Tibial nerve (tissue), 4 donors: ENCODE measurements around the gene INPP1.

Experiments
- EP300 ChIP-seq, 2 donors: sonication (generic); formaldehyde crosslinking; IDR thresholded peaks; one replicate each; pipeline ENCODE4 v1.6.1; 2017; ENCODE audit warnings: antibody characterized with exemption in 2 of 2, mild to moderate bottlenecking in 1 of 2
- POLR2A ChIP-seq, 2 donors: fragments of 450-650 bp; IDR thresholded peaks; one replicate each; pipeline ENCODE4 v1.6.1; 2017; ENCODE audit warnings: antibody characterized with exemption in 2 of 2, mild to moderate bottlenecking in 2 of 2, moderate library complexity in 2 of 2
- TF ChIP-seq, protein P1 (sequence below), 5 experiments: fragments of 200-600 bp in 3 of 5; fragments of 450-650 bp in 2 of 5; sonication (generic) in 3 of 5; IDR thresholded peaks; one replicate each; pipeline ENCODE4 v1.5.1; 2016 to 2019; ENCODE audit warnings: antibody characterized with exemption in 5 of 5, mild to moderate bottlenecking in 3 of 5, moderate library complexity in 2 of 5

DNA sequence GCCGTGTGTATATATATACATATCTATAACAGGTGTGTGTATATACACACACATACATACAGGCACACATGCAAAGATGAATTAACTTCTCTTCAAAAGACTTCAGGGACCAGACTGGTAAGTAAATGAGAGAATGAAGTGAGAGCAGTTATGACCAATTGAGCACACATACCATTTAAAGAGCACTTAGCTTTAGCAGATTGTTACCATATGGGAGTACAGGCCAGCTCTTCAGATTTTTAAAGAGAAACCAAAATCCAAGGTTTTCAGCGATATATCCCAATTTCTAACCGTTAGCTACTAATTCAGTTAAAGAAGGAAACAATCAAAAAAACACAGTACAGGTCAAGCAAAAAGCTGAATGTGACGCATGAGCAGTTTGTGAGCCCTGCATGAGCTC, 23.7 kb downstream of the INPP1 start:
- TF ChIP-seq, protein P1, sequence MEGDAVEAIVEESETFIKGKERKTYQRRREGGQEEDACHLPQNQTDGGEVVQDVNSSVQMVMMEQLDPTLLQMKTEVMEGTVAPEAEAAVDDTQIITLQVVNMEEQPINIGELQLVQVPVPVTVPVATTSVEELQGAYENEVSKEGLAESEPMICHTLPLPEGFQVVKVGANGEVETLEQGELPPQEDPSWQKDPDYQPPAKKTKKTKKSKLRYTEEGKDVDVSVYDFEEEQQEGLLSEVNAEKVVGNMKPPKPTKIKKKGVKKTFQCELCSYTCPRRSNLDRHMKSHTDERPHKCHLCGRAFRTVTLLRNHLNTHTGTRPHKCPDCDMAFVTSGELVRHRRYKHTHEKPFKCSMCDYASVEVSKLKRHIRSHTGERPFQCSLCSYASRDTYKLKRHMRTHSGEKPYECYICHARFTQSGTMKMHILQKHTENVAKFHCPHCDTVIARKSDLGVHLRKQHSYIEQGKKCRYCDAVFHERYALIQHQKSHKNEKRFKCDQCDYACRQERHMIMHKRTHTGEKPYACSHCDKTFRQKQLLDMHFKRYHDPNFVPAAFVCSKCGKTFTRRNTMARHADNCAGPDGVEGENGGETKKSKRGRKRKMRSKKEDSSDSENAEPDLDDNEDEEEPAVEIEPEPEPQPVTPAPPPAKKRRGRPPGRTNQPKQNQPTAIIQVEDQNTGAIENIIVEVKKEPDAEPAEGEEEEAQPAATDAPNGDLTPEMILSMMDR (IDR thresholded peaks at IDR 0.05) = no peak
- TF ChIP-seq POLR2A (IDR thresholded peaks at IDR 0.05) = no peak
- TF ChIP-seq EP300 (IDR thresholded peaks at IDR 0.05) = no peak
